ENCODE data around the gene ZER1. TPM values are rescaled to one million over a fixed set of nuclear protein-coding genes. Genes with fewer than 3 reads are reported as not detected.
A peak's percentile ranks its signal among the peaks of the same experiment; 100 is the strongest.

ZER1 gene
- total RNA-seq, result 10 to 100 TPM; 17.8 to 35.1 (median 24.5) TPM

DNA sequence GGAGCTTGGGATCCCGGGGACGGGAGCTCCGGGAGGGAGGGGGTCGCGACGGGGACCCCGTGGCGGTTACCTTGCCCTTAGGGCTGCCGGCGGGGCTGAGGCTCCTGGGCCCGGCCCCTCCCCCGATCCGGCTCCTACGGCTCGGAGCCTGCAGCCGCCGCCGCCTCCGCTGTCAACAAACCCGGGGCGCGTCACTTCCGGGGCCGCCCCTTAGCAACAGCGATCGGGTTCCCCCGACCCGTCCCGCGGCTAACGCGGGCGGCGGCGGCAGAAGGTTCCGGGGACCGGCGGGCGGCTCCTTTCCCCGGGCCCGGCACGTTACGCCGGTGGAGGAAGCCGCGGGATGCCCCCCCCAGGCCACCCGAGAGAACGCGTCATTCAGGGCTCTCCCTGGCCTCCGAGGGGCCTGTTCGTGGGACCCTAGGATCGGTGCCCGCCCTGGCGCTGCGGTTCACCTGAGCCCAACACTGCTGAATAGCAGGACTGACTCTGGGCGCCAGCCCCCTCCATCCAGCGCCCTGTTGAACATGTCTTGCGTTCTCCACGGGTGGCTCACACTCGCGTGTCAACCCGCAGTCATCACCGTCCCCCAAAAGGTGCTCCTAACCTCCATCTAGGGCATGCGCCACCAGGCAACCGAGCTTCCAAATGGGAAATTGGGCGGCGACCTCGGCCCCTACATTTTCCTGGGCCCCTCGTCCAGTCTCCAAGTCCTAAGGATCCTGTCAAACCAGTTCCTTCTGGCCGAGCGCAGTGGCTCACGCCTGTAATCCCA, at the start of gene ZER1:
Gene ZER1 (minus strand): TSS at position 183 of the 775 bp plus-strand sequence. CDS start 16,362 bp downstream, outside the sequence.
- Histone ChIP-seq H3K4me3 (peak within 1 kb of the TSS; percentile 60 to 92 (median 77)), H3K27ac (peak within 1 kb of the TSS; percentile 85 to 86), H3K4me1 (replicated peaks in 1 of 2) (peaks cover 8 to 12% of the 10 kb centered on the region in 2 donors)
- peak; percentile 94 to 97 (median 96) for ATAC-seq (replicated peaks in 6 of 8)
- 0 to 22% (median 11%) methylated on average over 3 to 15 of the region's 72 CpGs; no CpG with 5 or more reads in 4 of the 10 experiments for WGBS, 10 experiments
- in situ Hi-C loops (cut with MboI; ENCODE audit: low pct_unique_long_range_greater_than_20kb in 2 of 9, low sequenced_read_pairs in 9 of 9, unreplicated experiment in 9 of 9), result no loop called here

DNA sequence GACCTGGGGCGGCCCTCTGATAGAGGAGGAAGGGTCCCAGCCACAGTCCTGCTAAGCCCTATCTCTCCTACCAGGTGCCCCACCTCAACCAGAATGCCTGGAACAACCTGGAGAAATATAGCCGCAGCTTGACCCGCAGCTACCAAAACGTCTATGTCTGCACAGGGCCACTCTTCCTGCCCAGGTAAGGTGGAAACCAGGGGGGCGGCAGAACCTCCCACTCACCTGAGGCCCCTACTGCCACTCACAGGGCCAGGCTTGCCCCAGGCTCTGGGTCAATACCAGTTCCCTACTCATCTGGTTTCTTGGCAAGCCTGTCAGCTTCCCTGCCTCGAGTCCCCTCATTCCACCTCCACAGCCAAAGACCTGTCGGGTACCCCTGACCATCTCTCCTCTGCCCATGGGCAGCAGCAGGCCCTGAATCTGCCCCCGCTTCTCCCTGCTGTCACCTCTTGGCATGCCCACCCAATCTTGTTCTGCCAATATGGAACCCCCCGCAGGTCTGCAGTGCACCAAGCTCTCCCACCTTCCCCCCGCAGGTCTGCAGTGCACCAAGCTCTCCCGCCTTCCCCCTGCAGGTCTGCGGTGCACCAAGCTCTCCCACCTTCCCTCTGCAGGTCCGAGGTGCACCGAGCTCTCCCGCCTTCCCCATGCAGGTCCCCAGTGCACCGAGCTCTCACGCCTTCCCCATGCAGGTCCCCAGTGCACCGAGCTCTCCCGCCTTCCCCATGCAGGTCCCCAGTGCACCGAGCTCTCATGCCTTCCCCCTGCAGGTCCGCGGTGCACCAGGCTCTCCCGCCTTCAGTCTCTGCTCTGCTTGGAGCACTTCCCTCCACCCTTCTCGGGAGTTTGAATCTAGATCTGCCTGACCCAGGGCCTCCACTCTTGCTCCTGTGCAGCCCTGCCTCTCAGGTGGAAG, 49.2 kb upstream of the ZER1 start:
- no peak overlapping the region for H3K27ac ChIP-seq
- WGBS, 10 experiments, result 74 to 100% (median 88%) methylated on average over 1 to 6 of the region's 24 CpGs; no CpG with 5 or more reads in 4 of the 10 experiments
- H3K4me1 ChIP-seq (replicated peaks in 1 of 2), result peaks cover 7 to 9% of the 10 kb centered on the region in 2 donors
- in situ Hi-C loops (cut with MboI; ENCODE audit: low pct_unique_long_range_greater_than_20kb in 2 of 9, low sequenced_read_pairs in 9 of 9, unreplicated experiment in 9 of 9), result no loop called here
- H3K4me3 ChIP-seq, result no peak overlapping the region
- ATAC-seq (replicated peaks in 6 of 8), result no peak

DNA sequence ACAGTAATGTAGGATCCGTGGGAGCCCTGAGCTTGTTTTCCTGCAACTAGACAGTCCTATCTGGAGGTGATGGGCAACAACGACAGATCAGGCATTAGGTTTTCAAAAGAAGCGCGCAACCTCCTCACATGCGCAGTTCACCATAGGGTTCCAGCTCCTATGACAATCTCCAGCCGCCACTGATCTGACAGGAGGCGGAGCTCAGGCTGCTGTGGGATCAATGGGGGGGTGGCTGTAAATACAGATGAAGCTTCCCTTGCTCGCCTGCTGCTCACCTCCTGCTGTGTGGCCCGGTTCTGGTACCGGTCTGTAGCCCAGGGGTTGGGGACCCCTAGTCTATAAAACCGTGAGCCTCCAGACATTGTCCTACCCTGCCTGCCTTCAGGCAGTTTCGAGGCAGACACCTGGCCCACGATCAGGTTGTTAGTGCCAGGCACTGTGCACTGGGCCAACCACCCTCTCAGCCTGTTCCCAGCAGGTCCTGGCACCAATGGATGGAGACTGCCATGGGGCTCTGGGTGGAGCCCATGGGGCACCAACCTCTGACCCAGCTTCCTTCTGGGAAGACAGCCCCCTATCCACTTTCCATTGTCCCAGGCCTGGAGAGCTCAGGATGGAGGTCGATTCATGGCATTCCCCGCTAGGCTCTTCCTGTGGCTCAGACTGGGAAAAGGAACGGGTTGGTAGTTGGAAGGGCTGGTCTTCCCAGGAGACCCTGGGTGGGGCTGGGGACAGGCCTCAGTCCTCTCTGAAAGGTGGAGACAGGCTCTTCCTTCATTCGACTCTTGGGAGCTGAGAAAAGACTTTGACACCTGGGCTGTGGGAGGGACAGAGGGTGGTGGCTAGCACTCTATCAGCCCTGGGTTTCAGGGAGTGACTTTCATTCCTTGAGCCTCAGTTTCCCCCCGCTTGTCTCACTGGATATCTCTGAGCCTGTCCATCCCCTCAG, 48.3 kb upstream of the ZER1 start:
- in situ Hi-C loops (cut with MboI; ENCODE audit: low pct_unique_long_range_greater_than_20kb in 2 of 9, low sequenced_read_pairs in 9 of 9, unreplicated experiment in 9 of 9), result no loop called here
- Histone ChIP-seq H3K27ac (no peak overlapping the region), H3K4me1 (replicated peaks in 1 of 2) (peaks cover 7 to 9% of the 10 kb centered on the region in 2 donors), H3K4me3 (peak overlapping the region in 4 of 5 donors; percentile 48 to 76 (median 73))
- 13 to 86% (median 50%) methylated on average over 1 to 9 of the region's 18 CpGs; no CpG with 5 or more reads in 3 of the 10 experiments for WGBS, 10 experiments
- ATAC-seq (replicated peaks in 6 of 8), result peak in 3 of 8 experiments; percentile 7 to 38 (median 15)

DNA sequence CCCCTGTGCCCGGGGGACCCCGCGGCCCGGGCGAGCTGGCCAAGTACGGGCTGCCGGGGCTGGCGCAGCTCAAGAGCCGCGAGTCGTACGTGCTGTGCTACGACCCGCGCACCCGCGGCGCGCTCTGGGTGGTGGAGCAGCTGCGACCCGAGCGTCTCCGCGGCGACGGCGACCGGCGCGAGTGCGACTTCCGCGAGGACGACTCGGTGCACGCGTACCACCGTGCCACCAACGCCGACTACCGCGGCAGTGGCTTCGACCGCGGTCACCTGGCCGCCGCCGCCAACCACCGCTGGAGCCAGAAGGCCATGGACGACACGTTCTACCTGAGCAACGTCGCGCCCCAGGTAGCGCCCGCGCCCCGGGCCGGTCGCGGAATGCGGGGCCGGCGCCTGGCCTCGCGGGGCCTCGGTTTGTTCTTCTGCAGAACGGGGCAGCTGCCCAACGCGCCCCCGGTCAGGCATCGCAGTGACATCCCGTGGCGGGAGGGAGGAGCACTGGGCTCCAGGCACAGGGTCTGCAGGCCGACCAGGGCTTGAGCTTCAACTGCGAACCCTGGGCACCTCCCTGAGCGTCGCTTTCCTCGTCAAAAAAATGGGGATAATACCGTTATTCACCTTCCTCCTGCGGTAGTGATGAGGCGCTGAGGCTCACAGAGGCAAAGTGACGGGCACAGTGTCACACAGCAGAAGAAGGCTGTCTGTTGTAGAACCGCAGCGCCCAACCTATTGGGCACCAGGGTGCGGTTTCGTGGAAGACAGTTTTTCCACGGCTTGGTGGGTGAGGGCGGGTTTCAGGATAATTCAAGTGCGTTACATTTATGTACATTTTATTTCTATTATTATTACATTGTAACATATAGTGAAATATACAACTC, 47.4 kb upstream of the ZER1 start:
- peak; percentile 1 to 57 (median 47) for ATAC-seq (replicated peaks in 6 of 8)
- Histone ChIP-seq H3K4me3 (peak overlapping the region; percentile 48 to 76 (median 72)), H3K4me1 (replicated peaks in 1 of 2) (peaks cover 7 to 9% of the 10 kb centered on the region in 2 donors), H3K27ac (peak overlapping the region; percentile 11 to 76)
- WGBS, 10 experiments, result 0 to 90% (median 5%) methylated on average over 2 to 24 of the region's 90 CpGs; no CpG with 5 or more reads in 3 of the 10 experiments
- in situ Hi-C loops (cut with MboI; ENCODE audit: low pct_unique_long_range_greater_than_20kb in 2 of 9, low sequenced_read_pairs in 9 of 9, unreplicated experiment in 9 of 9), result no loop called here

DNA sequence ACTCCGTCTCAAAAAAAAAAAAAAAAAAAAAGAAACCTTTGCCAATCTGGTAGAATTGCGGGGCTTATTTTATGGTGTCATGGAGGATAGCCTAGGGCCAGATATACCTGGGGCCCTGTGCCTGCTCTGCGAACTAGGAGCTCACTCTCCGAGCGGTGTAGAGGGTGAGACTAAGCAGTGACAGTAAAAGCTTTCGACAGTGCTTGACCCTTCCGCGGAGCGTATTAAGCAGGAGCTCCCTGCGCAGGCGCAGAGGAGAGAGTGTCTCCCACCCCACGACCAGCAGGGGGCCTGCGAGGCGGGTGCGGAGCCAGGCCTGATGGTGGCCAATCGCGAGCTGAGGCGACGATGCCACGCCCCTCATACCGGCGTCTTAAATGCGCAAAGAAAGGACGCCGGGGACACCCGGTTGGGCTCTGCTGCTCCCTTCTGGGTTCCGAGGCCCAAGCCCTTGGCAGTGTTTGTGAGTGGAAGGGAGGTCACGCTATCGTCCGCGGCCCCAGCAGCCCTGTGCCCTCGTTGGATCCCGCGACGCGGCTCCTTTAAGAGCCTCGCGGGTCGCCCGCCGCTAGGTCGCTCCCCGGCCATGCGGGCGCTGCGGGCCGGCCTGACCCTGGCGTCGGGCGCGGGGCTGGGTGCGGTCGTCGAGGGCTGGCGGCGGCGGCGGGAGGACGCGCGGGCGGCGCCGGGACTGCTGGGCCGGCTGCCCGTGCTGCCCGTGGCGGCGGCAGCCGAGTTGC, 46.5 kb upstream of the ZER1 start, which contains the start of gene ENDOG:
Gene ENDOG (plus strand): TSS at position 402 of the 740 bp plus-strand sequence. CDS start 185 bp downstream, at position 587.
- WGBS, 10 experiments, result 0 to 8% (median 0%) methylated on average over 1 to 14 of the region's 70 CpGs; no CpG with 5 or more reads in 3 of the 10 experiments
- H3K4me3 ChIP-seq, result peak within 1 kb of the TSS; percentile 48 to 76 (median 72)
- peak; percentile 84 to 92 (median 91) for ATAC-seq (replicated peaks in 6 of 8)
- peak within 1 kb of the TSS; percentile 11 to 76 for H3K27ac ChIP-seq
- in situ Hi-C loops (cut with MboI; ENCODE audit: low pct_unique_long_range_greater_than_20kb in 2 of 9, low sequenced_read_pairs in 9 of 9, unreplicated experiment in 9 of 9), result no loop called here
- peaks cover 7 to 9% of the 10 kb centered on the region in 2 donors for H3K4me1 ChIP-seq (replicated peaks in 1 of 2)

DNA sequence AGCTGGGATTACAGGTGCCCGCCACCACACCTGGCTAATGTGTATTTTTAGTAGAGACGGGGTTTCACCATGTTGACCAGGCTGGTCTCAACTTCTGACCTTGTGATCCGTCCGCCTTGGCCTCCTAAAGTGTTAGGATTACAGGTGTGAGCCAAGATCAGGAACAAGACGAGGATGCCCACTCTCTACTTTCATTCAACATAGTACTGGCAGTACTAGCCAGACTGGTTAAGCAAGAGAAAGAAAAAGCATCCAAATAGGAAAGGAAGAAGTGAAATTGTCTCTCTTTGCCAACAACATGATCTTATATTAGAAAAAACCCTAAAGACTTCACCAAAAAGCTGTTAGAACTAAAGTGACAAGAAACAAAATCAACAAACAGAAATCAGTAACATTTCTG, 39.1 kb upstream of the ZER1 start:
- in situ Hi-C loops (cut with MboI; ENCODE audit: low pct_unique_long_range_greater_than_20kb in 2 of 9, low sequenced_read_pairs in 9 of 9, unreplicated experiment in 9 of 9), result no loop called here
- H3K27ac ChIP-seq, result no peak overlapping the region
- WGBS, 10 experiments, result 50 to 100% (median 75%) methylated on average over 1 to 4 of the region's 5 CpGs; no CpG with 5 or more reads in 2 of the 10 experiments
- ATAC-seq (replicated peaks in 6 of 8), result no peak
- H3K4me3 ChIP-seq, result no peak overlapping the region
- H3K4me1 ChIP-seq (replicated peaks in 1 of 2), result no peaks in the 10 kb centered on the region

DNA sequence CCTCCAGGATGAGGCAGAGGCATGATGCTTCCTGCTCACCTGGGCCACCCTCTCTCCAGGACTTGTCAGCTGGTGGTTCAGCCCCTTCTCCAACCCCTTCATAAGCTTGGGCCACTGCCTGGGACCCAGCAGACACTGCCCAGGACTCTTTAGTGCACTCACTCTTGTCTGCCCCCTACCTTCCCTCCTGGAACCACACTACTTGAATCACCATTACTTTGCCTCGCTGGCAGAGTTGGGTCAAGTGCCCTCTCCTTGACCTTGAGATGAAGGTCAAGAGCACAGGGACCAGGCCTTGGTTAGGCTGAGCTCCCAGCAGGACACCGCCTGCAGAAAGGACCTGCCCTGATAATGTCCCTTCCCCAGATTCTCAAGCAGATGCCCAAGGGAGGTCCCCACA, 38.1 kb upstream of the ZER1 start:
- H3K27ac ChIP-seq, result no peak overlapping the region
- H3K4me3 ChIP-seq, result no peak overlapping the region
- WGBS, 10 experiments, result 67 to 100% (median 86%) methylated on average over 1 of the region's 2 CpGs; no CpG with 5 or more reads in 6 of the 10 experiments
- in situ Hi-C loops (cut with MboI; ENCODE audit: low pct_unique_long_range_greater_than_20kb in 2 of 9, low sequenced_read_pairs in 9 of 9, unreplicated experiment in 9 of 9), result no loop called here
- no peaks in the 10 kb centered on the region for H3K4me1 ChIP-seq (replicated peaks in 1 of 2)
- no peak for ATAC-seq (replicated peaks in 6 of 8)

DNA sequence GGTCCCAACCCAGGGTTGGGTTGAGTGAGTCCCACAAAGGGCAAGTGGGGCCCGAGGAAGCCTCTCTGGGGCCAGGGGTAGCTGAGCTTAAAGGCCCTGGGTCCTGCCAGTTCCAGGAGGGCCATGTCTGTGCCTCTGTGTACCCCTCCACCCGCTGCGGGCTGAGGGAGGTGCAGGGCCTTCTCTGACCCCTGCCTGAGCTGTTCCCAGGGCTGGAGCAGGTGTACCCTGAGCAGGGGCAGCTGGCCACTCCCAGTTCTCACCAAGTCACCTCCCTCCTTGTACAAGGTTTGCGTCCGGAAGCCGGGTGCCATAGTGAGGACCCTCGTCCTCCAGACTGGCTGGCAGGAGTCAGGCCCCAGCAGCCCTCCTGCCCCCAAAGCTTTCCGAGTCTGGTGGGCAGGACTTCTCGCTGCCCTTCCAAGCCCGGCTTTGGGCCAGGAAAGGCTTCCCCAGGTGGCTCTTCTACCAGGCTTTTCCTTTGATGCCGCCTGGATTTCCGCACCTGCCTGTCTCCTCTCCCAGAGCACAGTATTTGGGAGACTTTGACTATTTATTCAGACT, 37.4 kb upstream of the ZER1 start:
- in situ Hi-C loops (cut with MboI; ENCODE audit: low pct_unique_long_range_greater_than_20kb in 2 of 9, low sequenced_read_pairs in 9 of 9, unreplicated experiment in 9 of 9), result no loop called here
- 80 to 100% (median 93%) methylated on average over 1 to 3 of the region's 12 CpGs; no CpG with 5 or more reads in 6 of the 10 experiments for WGBS, 10 experiments
- ATAC-seq (replicated peaks in 6 of 8), result peak in 3 of 8 experiments; percentile 12 to 22 (median 17)
- no peak overlapping the region for H3K4me3 ChIP-seq
- H3K27ac ChIP-seq, result no peak overlapping the region
- no peaks in the 10 kb centered on the region for H3K4me1 ChIP-seq (replicated peaks in 1 of 2)

DNA sequence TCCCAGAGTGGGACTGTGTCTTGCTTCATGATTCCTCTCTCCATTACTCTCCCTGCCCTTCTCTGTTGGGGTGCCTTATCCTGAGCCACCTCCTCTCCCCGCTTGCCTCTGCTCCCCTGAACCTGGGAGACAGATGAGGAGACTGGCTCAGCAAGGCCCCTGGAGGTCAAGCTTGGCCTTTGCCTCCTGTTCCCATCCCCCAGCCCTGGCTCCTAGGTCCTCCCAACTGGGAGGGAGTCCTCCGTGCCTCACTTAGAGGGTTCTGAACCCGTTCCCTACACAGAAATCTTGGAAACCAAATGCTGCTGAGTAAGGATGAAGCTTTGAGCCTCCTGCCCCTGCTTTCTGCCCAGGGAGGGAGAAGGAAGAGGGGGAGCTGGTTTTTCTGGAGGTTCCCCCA, 36.8 kb upstream of the ZER1 start:
- Histone ChIP-seq H3K4me1 (replicated peaks in 1 of 2) (no peaks in the 10 kb centered on the region), H3K4me3 (no peak overlapping the region), H3K27ac (no peak overlapping the region)
- 80 to 100% (median 86%) methylated on average over 1 to 3 of the region's 3 CpGs; no CpG with 5 or more reads in 5 of the 10 experiments for WGBS, 10 experiments
- in situ Hi-C loops (cut with MboI; ENCODE audit: low pct_unique_long_range_greater_than_20kb in 2 of 9, low sequenced_read_pairs in 9 of 9, unreplicated experiment in 9 of 9), result no loop called here
- peak in 1 of 8 experiments; percentile 7 for ATAC-seq (replicated peaks in 6 of 8)

DNA sequence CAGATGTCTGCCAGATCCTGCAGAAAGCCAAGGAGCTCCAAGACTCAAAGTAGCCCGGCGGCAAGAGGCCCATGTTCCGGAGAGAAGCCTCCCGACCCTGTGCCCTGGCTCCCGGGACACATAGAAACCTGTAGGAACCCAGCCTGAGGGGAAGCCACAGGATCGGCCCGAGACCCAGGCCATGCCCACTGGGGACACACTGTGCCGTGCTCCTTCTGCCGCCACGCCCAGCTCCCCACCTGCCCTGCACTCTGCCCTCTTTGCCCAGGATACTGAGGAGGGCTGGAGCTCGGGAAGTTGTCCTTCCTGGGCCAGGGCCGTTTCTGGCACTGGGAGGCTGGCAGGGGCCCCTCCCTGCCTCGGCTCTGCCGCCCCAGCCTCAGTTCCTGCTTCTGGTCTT, 36.1 kb upstream of the ZER1 start:
- no peaks in the 10 kb centered on the region for H3K4me1 ChIP-seq (replicated peaks in 1 of 2)
- H3K27ac ChIP-seq, result no peak overlapping the region
- peak in 3 of 8 experiments; percentile 3 to 17 (median 14) for ATAC-seq (replicated peaks in 6 of 8)
- no peak overlapping the region for H3K4me3 ChIP-seq
- WGBS, 10 experiments, result 72% methylated on average over 3 of the region's 14 CpGs; no CpG with 5 or more reads in 9 of the 10 experiments
- in situ Hi-C loops (cut with MboI; ENCODE audit: low pct_unique_long_range_greater_than_20kb in 2 of 9, low sequenced_read_pairs in 9 of 9, unreplicated experiment in 9 of 9), result no loop called here

Measured in motor neuron (in vitro differentiated cells).